NB4 (cell line): ENCODE measurements around the gene MRPL38.
"Not testable (repeated sequence)": the region's sequence is repeated elsewhere in the genome, so short reads cannot be mapped to it uniquely, and the experiment has no call there.

Source experiments
- DNase-seq: peaks from one replicate; pipeline ENCODE4 v3.0.0; 2010; ENCODE audit warnings: low read depth
- H3K4me3 ChIP-seq: one replicate; pipeline ENCODE4 v1.5.1; 2011; ENCODE audit warnings: mild to moderate bottlenecking, low read depth, low read length, moderate library complexity
- MYC ChIP-seq: IDR thresholded peaks from 2 replicates; pipeline ENCODE4 v1.6.1; 2011; ENCODE audit warnings: low read depth, low read length
- POLR2A ChIP-seq: IDR thresholded peaks from 2 replicates; pipeline ENCODE4 v1.6.1; 2011; ENCODE audit warnings: mild to moderate bottlenecking; ENCODE audit not compliant: insufficient read length; ENCODE audit errors: extremely low read depth
- TF ChIP-seq, protein P1 (sequence below): IDR thresholded peaks from one replicate; pipeline ENCODE4 v1.5.1; 2012; ENCODE audit warnings: low read depth, low read length
- TF ChIP-seq, protein P2 (sequence below): IDR thresholded peaks from 2 replicates; pipeline ENCODE4 v1.6.1; 2011; ENCODE audit warnings: low read depth, low read length

MRPL38 gene

DNA sequence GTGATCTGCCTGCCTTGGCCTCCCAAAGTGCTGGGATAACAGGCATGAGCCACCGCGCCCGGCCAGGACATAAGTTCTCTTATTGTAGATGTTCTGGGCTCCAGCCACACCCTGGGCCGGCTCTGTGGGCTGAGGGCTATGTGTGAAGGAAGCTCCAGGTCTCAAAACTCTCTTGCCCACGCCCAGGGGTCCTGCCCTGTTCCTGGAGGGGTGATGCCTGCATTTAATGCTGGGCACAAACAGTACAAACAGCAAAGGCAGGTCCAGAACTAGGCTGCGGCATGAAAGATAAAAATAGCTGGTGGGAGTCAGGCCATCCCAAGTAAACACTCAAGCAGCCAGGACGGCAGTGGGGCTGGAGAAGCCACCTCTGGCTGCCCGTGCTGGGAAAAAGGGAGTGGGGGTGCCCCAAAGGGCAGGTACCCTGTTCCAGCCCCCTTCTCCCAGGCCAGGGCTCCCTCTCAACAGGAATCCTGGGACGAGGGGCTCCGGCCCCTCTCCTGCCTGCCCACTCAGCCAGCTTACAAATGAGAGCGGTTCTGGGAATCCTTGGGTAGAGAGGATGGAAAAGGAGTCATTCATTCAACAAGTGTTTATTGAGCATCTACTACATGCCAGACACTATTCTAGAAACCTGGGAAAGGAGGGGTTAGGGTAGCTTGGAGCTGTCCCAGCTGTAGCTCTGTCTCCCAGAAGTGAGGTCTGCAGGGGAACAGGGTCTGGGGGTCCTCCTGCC, 30.9 kb downstream of the MRPL38 start:
- H3K4me3 ChIP-seq: no peak overlapping the region
- no peak for DNase-seq
- TF ChIP-seq, protein P1, sequence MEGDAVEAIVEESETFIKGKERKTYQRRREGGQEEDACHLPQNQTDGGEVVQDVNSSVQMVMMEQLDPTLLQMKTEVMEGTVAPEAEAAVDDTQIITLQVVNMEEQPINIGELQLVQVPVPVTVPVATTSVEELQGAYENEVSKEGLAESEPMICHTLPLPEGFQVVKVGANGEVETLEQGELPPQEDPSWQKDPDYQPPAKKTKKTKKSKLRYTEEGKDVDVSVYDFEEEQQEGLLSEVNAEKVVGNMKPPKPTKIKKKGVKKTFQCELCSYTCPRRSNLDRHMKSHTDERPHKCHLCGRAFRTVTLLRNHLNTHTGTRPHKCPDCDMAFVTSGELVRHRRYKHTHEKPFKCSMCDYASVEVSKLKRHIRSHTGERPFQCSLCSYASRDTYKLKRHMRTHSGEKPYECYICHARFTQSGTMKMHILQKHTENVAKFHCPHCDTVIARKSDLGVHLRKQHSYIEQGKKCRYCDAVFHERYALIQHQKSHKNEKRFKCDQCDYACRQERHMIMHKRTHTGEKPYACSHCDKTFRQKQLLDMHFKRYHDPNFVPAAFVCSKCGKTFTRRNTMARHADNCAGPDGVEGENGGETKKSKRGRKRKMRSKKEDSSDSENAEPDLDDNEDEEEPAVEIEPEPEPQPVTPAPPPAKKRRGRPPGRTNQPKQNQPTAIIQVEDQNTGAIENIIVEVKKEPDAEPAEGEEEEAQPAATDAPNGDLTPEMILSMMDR: no peak
- no peak for TF ChIP-seq POLR2A
- TF ChIP-seq, protein P2, sequence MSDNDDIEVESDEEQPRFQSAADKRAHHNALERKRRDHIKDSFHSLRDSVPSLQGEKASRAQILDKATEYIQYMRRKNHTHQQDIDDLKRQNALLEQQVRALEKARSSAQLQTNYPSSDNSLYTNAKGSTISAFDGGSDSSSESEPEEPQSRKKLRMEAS: no peak
- TF ChIP-seq MYC: no peak

DNA sequence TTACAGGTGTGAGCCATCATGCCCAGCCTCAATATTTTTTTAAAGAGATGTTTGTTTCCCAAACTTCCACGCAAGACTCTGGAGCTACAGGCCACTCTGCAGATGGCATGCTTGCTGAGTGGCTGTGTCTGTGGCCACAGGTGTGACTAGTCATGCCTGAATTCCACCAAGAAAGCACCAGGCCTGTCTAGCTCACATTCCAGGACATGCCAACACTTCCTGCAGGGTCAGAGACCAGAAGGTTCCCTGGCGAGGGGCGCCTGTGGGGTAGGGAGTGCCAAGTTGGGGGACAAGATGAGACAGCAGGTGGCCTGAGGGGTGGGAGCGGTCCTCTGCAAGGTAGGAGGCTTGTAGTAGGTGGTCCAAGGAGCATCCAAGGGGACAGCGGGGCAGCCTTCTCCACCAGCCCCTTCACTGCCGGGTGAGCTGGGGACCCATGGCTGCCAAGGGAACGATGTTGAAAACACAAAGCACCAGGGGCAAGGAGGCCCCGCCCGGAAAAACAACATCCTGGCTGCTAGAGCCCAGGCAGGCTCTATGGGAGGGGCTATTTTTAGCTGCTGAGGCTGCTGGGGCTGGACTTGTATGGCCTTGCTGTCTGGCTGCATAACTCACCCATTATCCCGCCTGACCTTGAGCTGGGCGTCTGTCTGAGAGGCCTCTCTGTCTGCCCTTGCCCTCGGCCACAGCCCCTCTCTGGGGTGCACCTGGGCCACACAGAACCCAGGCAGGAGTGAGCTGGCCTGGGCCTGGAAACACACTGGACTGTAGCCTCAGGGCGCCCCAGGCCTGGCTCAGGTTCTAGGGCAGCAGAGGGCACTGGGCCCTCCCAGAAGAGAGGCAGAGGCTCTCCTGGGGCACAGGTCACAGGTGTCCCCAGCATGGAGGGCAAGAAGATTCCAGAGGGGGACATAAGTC, 32.0 kb downstream of the MRPL38 start:
- no peak overlapping the region for H3K4me3 ChIP-seq
- no peak for DNase-seq
- TF ChIP-seq, protein P1: no peak
- TF ChIP-seq POLR2A (no peak), MYC (no peak)
- TF ChIP-seq, protein P2: no peak

DNA sequence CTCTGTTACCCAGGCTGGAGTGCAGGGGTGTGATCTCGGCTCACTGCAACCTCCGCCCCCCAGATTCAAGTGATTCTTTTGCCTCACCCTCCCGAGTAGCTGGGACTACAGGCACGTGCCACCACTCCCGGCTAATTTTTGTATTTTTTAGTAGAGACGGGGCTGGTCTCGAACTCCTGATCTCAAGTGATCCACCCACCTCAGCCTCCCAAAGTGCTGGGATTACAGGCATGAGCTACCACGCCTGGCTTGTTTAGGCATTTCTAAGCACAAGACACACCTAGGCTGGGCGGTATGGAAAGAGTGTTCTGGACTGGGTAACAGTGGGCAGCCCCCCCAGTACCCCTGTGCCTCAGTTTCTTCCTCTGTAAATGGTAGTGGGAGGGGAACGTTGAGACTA, 34.5 kb downstream of the MRPL38 start:
- not testable (repeated sequence) for DNase-seq, H3K4me3 ChIP-seq

DNA sequence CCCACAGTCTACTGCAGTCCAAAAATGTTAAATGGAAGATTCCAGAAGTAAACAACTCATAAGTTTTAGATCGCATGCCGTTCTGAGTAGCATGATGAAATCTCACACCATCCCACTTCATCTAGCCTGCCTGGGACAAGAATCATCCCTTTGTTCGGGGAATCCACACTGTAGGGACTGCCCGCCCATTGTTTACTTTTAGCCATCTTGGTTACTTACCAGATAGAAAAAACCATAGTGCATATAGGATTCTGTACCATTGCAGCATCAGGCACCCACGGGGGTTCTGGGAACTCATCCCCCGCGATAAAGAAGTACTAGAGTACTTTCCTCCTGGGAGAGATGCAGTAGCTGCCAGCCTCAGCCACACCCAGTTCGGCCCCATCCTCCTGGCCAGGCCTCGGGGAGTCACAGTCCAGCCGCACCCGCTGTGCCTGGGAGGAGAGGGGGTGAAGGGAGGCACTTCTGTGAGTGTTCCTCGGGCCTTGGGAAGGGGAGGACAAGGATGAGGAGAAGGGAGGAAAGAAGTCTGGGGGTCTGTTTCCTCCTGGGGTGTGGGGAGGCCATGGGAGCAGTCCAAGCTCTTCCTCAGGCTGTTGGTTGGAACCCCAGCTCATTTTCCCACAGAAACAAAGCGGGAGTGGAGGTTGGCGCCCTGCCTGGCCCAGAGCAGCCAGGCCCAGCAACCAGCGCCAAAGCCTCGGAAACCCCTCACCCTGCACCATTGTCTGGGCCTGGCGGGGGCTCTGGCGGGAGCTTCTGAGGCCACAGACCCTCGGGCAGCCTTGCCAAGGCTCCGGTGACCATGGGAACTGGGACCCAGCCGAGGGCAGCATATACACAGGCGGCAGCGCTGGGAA, 35.2 kb downstream of the MRPL38 start:
- DNase-seq: no peak
- H3K4me3 ChIP-seq: no peak overlapping the region

DNA sequence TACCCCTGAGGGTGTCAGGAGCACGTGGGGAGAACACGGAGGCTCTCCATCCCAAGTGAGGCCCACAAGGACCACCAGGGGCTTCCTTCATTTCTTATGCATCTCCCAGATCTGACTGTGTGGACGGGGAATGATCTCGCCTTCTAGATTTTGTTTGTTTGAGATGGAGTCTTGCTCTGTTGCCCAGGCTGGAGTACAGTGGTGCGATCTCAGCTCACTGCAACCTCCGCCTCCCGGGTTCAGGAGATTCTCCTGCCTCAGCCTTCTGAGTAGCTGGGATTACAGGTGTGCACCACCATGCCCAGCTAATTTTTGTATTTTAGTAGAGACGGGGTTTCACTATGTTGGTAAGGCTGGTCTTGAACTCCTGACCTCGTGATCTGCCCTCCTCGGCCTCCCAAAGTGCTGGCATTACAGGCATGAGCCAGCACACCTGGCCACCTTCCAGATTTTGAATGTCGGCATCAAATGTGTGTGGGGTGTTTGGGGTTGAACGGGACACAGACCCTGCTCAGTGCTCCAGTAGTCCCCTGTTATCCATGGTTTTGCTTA, 35.9 kb downstream of the MRPL38 start:
- not testable (repeated sequence) for DNase-seq, H3K4me3 ChIP-seq

More for the DNA sequence above, 35.2 kb downstream of the MRPL38 start:
- TF ChIP-seq MYC (no peak), POLR2A (no peak)
- TF ChIP-seq, protein P1: no peak
- TF ChIP-seq, protein P2: no peak

DNA sequence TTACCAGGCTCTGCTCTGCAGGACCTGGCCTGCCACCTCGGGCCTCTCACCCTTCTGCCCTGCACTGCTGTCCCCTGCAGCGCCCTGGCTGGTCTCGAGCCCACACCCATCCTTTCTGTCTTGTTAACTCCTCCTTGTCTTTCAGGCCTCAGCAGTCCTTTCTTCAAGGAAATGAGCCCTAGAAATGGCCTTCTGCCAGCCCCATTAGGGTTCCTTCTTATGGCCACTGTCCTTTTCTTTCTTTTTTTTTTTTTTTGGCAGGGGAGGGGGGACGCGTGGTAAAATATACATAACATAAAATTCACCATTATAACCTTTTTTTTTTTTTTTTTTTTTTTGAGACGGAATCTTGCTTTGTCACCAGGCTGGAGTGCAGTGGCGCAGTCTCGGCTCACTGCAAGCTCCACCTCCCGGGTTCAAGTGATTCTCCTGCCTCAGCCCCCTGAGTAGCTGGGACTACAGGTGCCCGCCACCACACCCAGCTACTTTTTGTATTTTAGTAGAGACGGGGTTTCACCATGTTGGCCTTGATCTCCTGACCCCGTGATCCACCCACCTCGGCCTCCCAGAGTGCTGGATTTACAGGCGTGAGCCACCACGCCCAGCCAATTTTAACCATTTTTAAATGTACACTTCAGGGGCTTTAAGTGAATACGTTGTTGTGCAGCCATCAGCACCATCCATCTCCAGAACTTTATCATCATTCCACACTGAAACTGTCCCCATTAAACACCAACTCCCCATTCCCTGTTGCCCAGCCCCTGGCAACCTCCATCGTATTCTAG, 39.1 kb downstream of the MRPL38 start:
- not testable (repeated sequence) for H3K4me3 ChIP-seq

DNA sequence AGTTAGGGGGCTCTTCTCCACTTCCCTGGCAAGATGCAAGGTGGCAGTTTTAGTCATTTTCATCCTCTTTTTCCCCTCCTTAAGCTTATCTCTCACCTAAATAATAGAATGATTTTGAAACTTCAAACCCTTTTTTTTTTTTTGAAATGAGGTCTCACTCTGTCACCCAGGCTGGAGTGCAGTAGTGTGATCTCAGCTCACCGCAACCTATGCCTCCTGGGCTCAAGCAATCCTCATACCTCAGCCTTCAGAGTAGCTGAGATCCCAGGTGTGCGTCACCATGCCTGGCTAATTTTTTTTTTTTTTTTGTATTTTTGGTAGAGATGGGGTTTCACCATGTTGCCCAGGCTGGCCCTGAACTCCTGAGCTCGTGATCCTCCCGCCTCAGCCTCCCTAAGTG, 39.8 kb downstream of the MRPL38 start:
- H3K4me3 ChIP-seq, DNase-seq: not testable (repeated sequence)

More for the DNA sequence above, 39.1 kb downstream of the MRPL38 start:
- DNase-seq: not testable (repeated sequence)
